OCI-LY1 (cell line): Measurements from ENCODE around the gene NSG1.
"Not testable (repeated sequence)": the region's sequence is repeated elsewhere in the genome, so short reads cannot be mapped to it uniquely, and the experiment has no call there.

ENCODE experiments used
- H2AFZ ChIP-seq: fragments of 200-600 bp; sonication (generic), shearing (Covaris generic); 2 replicates; pipeline ENCODE4 v1.6.0; 2014; ENCODE audit warnings: antibody characterized with exemption, mild to moderate bottlenecking, low read length
- H3F3A ChIP-seq: fragments of 200-600 bp; sonication (generic), shearing (Covaris generic); 2 replicates; pipeline ENCODE4 v1.6.0; 2014; ENCODE audit warnings: mild to moderate bottlenecking, antibody characterized with exemption, low read length, moderate library complexity; ENCODE audit not compliant: insufficient read depth
- H3K27ac ChIP-seq: fragments of 200-600 bp; sonication (generic); 2 replicates; pipeline ENCODE4 v1.5.1; 2014; ENCODE audit warnings: low read length, mixed run types, mild to moderate bottlenecking, low read depth; ENCODE audit not compliant: poor library complexity, severe bottlenecking
- H3K27me3 ChIP-seq: fragments of 200-600 bp; sonication (generic); 2 replicates; pipeline ENCODE4 v1.6.0; 2014; ENCODE audit warnings: antibody characterized with exemption, mild to moderate bottlenecking, low read length, moderate library complexity; ENCODE audit not compliant: insufficient read depth
- H3K36me3 ChIP-seq: fragments of 200-600 bp; sonication (generic); 2 replicates; pipeline ENCODE4 v1.6.1; 2014; ENCODE audit warnings: mild to moderate bottlenecking, antibody characterized with exemption, low read length, moderate library complexity, mixed read lengths; ENCODE audit not compliant: insufficient read depth
- H3K4me1 ChIP-seq: fragments of 200-600 bp; sonication (generic); 2 replicates; pipeline ENCODE4 v1.5.1; 2014; ENCODE audit warnings: mild to moderate bottlenecking, low read length, moderate library complexity; ENCODE audit not compliant: insufficient read depth, severe bottlenecking
- H3K4me2 ChIP-seq: fragments of 200-600 bp; sonication (generic), shearing (Covaris generic); 2 replicates; pipeline ENCODE4 v1.6.1; 2014; ENCODE audit warnings: low read length
- H3K4me3 ChIP-seq: fragments of 200-600 bp; sonication (generic); 2 replicates; pipeline ENCODE4 v1.5.1; 2014; ENCODE audit warnings: low read length, low read depth, mild to moderate bottlenecking, mixed read lengths; ENCODE audit not compliant: poor library complexity, severe bottlenecking
- H3K79me2 ChIP-seq: fragments of 200-600 bp; shearing (Covaris generic); 2 replicates; pipeline ENCODE4 v1.6.1; 2016; ENCODE audit warnings: mixed run types, low read length, mixed read lengths; ENCODE audit not compliant: insufficient read depth
- H3K9ac ChIP-seq: fragments of 200-600 bp; sonication (generic), shearing (Covaris generic); 2 replicates; pipeline ENCODE4 v1.6.1; 2014; ENCODE audit warnings: mild to moderate bottlenecking, low read length, mixed read lengths
- H3K9me2 ChIP-seq: fragments of 200-600 bp; sonication (generic), shearing (Covaris generic); 2 replicates; pipeline ENCODE4 v1.6.1; 2014; ENCODE audit warnings: low read depth, mild to moderate bottlenecking, low read length, mixed read lengths
- H3K9me3 ChIP-seq: fragments of 200-600 bp; shearing (Covaris generic); 2 replicates; pipeline ENCODE4 v1.6.1; 2014; ENCODE audit warnings: low read length, mixed read lengths
- H4K20me1 ChIP-seq: fragments of 200-600 bp; sonication (generic), shearing (Covaris generic); 2 replicates; pipeline ENCODE4 v1.6.0; 2016; ENCODE audit warnings: mild to moderate bottlenecking, low read length; ENCODE audit not compliant: insufficient read depth
- CTCF ChIP-seq: fragments of 200-600 bp; sonication (generic), shearing (Covaris generic); IDR thresholded peaks from 2 replicates; pipeline ENCODE4 v1.5.1; 2017; ENCODE audit warnings: mild to moderate bottlenecking, antibody characterized with exemption, low read length, moderate library complexity, mixed read lengths
- EZH2 ChIP-seq: fragments of 200-600 bp; sonication (generic), shearing (Covaris generic); IDR thresholded peaks from 2 replicates; pipeline ENCODE4 v1.8.0; 2017; ENCODE audit warnings: borderline replicate concordance, mixed run types, mild to moderate bottlenecking, antibody characterized with exemption, low read length, moderate library complexity, mixed read lengths

Gene NSG1

DNA sequence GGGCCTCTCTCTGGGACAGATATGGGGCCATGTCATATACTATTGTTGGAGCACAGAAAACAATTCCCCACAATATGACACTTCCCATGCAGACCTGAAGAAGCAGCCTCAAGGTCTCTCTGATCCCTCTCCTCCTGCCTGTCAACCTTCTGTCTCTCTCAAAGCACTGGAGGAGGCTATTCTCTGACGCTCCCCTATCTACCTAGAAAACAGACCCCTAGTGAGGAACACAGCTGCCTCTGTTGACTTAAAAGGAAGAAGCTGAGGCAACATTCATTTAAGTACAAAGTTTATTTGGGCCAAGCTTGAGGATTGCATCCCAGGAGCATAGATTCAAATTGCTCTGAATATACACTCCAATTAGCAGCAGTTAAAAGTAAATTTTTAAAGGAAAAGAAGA is 39.3 kb upstream of the NSG1 start:
- Histone ChIP-seq H3K27me3 (no peaks in the 10 kb centered on the region), H3K9me3 (no peaks in the 10 kb centered on the region), H3K4me1 (peaks cover 53% of the 10 kb centered on the region), H3K36me3 (peaks cover 5% of the 10 kb centered on the region; the same call in 1 of the 2 replicates), H3K4me3 (no peak overlapping the region), H4K20me1 (no peaks in the 10 kb centered on the region), H3K27ac (peak overlapping the region; percentile 100), H3K9me2 (no peaks in the 10 kb centered on the region), H3K4me2 (no peak overlapping the region), H3K79me2 (no peaks in the 10 kb centered on the region), H3F3A (no peaks in the 10 kb centered on the region), H2AFZ (no peak overlapping the region), H3K9ac (no peak overlapping the region; the same call in 1 of the 2 replicates)
- no peak for TF ChIP-seq CTCF
- no peak for TF ChIP-seq EZH2

GRCh38 chr4:4348585-4348984 is 38.3 kb upstream of the NSG1 start:
- H3K79me2 ChIP-seq, H3F3A ChIP-seq, H4K20me1 ChIP-seq, H3K27me3 ChIP-seq, H3K9me2 ChIP-seq, H3K9ac ChIP-seq, H2AFZ ChIP-seq, H3K4me2 ChIP-seq, H3K4me3 ChIP-seq, H3K9me3 ChIP-seq: not testable (repeated sequence)
- Histone ChIP-seq H3K36me3 (peaks cover 10% of the 10 kb centered on the region), H3K4me1 (peaks cover 43% of the 10 kb centered on the region), H3K27ac (peak overlapping the region; percentile 65)

DNA sequence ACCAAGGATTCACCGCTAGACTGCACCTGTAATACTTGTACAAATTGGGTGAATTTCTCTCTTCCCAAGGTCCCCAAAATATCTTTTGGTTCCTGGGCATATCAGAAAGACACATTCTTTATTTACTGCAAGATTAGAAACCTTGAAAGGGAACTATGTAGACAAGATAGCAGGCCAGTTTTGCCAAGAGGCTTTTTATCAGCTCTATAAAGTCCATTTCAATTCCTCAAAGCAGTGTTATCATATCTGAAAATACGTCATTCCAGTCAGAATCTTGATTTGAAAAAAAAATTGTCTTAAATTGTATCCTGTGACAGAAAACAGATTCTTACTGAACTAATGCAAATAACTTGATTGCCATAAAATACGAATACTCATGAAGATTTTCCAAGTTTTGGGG is 37.0 kb upstream of the NSG1 start:
- H3K27me3 ChIP-seq = no peaks in the 10 kb centered on the region
- peaks cover 10% of the 10 kb centered on the region for H3K36me3 ChIP-seq
- H3F3A ChIP-seq = no peaks in the 10 kb centered on the region
- TF ChIP-seq CTCF (no peak), EZH2 (no peak)
- H4K20me1 ChIP-seq = no peaks in the 10 kb centered on the region
- no peak overlapping the region for H3K27ac ChIP-seq
- no peaks in the 10 kb centered on the region for H3K9me3 ChIP-seq
- no peak overlapping the region for H3K4me2 ChIP-seq
- H3K4me1 ChIP-seq = peaks cover 31% of the 10 kb centered on the region
- H3K9ac ChIP-seq = no peak overlapping the region
- H3K9me2 ChIP-seq = no peaks in the 10 kb centered on the region
- H2AFZ ChIP-seq = no peak overlapping the region
- no peaks in the 10 kb centered on the region for H3K79me2 ChIP-seq
- no peak overlapping the region for H3K4me3 ChIP-seq

DNA sequence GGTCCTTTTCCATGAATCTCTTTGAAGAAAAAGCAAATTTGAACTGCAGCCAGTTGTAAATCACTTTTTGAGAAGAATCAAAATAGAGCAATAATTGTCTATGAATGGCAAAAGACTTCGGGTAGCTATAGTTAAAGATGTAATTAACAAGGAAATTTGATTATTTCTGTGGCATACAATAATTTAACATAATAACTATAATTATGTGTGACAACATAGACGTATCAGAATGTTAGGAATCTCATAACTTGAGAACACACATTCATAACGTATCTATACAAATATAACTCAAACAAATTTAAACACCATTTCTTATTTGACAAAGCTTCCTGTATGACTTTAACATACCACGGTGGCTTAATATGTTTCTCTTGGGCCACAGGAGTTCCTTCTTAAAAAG is 36.0 kb upstream of the NSG1 start:
- H3K4me1 ChIP-seq = peaks cover 20% of the 10 kb centered on the region
- H3K36me3 ChIP-seq = peaks cover 10% of the 10 kb centered on the region
- H3K9me3 ChIP-seq = no peaks in the 10 kb centered on the region
- H3K9me2 ChIP-seq = no peaks in the 10 kb centered on the region
- H3K79me2 ChIP-seq = no peaks in the 10 kb centered on the region
- H3K9ac ChIP-seq = no peak overlapping the region
- H3K27ac ChIP-seq = no peak overlapping the region
- no peak overlapping the region for H3K4me3 ChIP-seq
- no peak for TF ChIP-seq EZH2
- TF ChIP-seq CTCF = no peak
- no peak overlapping the region for H3K4me2 ChIP-seq
- no peaks in the 10 kb centered on the region for H3F3A ChIP-seq
- no peaks in the 10 kb centered on the region for H4K20me1 ChIP-seq
- H3K27me3 ChIP-seq = no peaks in the 10 kb centered on the region
- no peak overlapping the region for H2AFZ ChIP-seq
